ENCODE measurements around the gene NHS. TPM values are rescaled to one million over a fixed set of nuclear protein-coding genes. Genes with fewer than 3 reads are reported as not detected.

NHS gene
- total and polyA plus RNA-seq, 4 experiments from 2014 or later, result 0.09 to 0.67 TPM; not detected in 2

GRCh38 chrX:17750436-17750835, 375.4 kb downstream of the NHS start:
- Histone ChIP-seq H3K36me3 (ENCODE audit: insufficient read depth, low read length) (peaks cover 6% of the 10 kb centered on the region), H3K27ac (ENCODE audit: low read depth, low read length) (no peak overlapping the region), H3K27me3 (ENCODE audit: insufficient read depth, low read length) (no peaks in the 10 kb centered on the region), H3K4me3 (ENCODE audit: low read length in 2 of 2) (no peak overlapping the region), H3K4me1 (ENCODE audit: insufficient read depth, low read length) (no peaks in the 10 kb centered on the region), H3K9me3 (ENCODE audit: control insufficient read depth in 1 of 2, low read length in 2 of 2) (no peaks in the 10 kb centered on the region)
- H3K27ac Mint-ChIP-seq, result no peak overlapping the region
- peaks cover 0 to 5% of the 10 kb centered on the region in 2 donors for H3K36me3 Mint-ChIP-seq
- no peaks in the 10 kb centered on the region for H3K9me3 Mint-ChIP-seq
- H3K4me3 Mint-ChIP-seq, result no peak overlapping the region
- H3K27me3 Mint-ChIP-seq, result no peaks in the 10 kb centered on the region
- ChIA-PET CTCF (ENCODE audit: partially characterized antibody) (no interaction called here), POLR2A (ENCODE audit: partially characterized antibody) (no interaction called here)
- no peaks in the 10 kb centered on the region for H3K4me1 Mint-ChIP-seq
- DNase-seq, result no peak
- intact Hi-C loops (cut with micrococcal nuclease), result no loop called here

GRCh38 chrX:17758382-17758781, 383.4 kb downstream of the NHS start:
- H3K9me3 ChIP-seq (ENCODE audit: control insufficient read depth in 1 of 2, low read length in 2 of 2), result no peaks in the 10 kb centered on the region
- no peaks in the 10 kb centered on the region for H3K27me3 Mint-ChIP-seq
- H3K4me1 Mint-ChIP-seq, result peaks cover 4 to 5% (median 4%) of the 10 kb centered on the region in 4 donors
- H3K4me3 Mint-ChIP-seq, result no peak overlapping the region
- H3K27ac Mint-ChIP-seq, result no peak overlapping the region
- ChIA-PET POLR2A (ENCODE audit: partially characterized antibody) (no interaction called here), CTCF (ENCODE audit: partially characterized antibody) (no interaction called here)
- no peak overlapping the region for H3K27ac ChIP-seq (ENCODE audit: low read depth, low read length)
- DNase-seq, result no peak
- no peaks in the 10 kb centered on the region for H3K27me3 ChIP-seq (ENCODE audit: insufficient read depth, low read length)
- no peak overlapping the region for H3K4me3 ChIP-seq (ENCODE audit: low read length in 2 of 2)
- no peaks in the 10 kb centered on the region for H3K36me3 Mint-ChIP-seq
- no peaks in the 10 kb centered on the region for H3K4me1 ChIP-seq (ENCODE audit: insufficient read depth, low read length)
- H3K9me3 Mint-ChIP-seq, result peaks cover 0 to 2% (median 0%) of the 10 kb centered on the region in 8 donors
- intact Hi-C loops (cut with micrococcal nuclease), result no loop called here
- no peaks in the 10 kb centered on the region for H3K36me3 ChIP-seq (ENCODE audit: insufficient read depth, low read length)

DNA sequence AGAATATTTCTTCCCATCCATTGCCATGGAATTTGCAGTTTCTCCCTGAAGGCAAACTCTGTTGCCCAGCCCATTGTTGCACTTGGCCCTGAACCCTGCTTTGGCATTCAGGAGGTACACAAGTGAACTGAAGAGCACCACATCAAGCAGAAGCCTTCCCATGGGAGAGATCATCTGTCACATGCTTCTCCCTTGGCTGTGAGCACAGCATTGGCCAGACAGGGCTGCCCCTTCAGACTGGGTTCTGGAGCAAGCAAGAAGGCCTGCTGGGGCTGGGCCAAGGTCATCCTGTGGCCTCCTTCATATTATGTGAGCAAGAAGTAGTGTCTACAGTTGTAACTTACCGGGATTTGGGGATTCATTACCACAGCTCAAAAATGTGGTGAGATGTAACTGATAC, 385.0 kb downstream of the NHS start:
- Mint-ChIP-seq H3K9me3 (peaks cover 0 to 2% (median 0%) of the 10 kb centered on the region in 8 donors), H3K4me3 (no peak overlapping the region), H3K4me1 (peaks cover 4 to 5% (median 4%) of the 10 kb centered on the region in 4 donors), H3K36me3 (no peaks in the 10 kb centered on the region), H3K27ac (no peak overlapping the region), H3K27me3 (no peaks in the 10 kb centered on the region)
- no peaks in the 10 kb centered on the region for H3K27me3 ChIP-seq (ENCODE audit: insufficient read depth, low read length)
- ChIA-PET POLR2A (ENCODE audit: partially characterized antibody) (no interaction called here), CTCF (ENCODE audit: partially characterized antibody) (no interaction called here)
- H3K4me1 ChIP-seq (ENCODE audit: insufficient read depth, low read length), result no peaks in the 10 kb centered on the region
- no peaks in the 10 kb centered on the region for H3K36me3 ChIP-seq (ENCODE audit: insufficient read depth, low read length)
- DNase-seq, result no peak
- intact Hi-C loops (cut with micrococcal nuclease), result no loop called here
- no peaks in the 10 kb centered on the region for H3K9me3 ChIP-seq (ENCODE audit: control insufficient read depth in 1 of 2, low read length in 2 of 2)
- H3K27ac ChIP-seq (ENCODE audit: low read depth, low read length), result no peak overlapping the region
- H3K4me3 ChIP-seq (ENCODE audit: low read length in 2 of 2), result no peak overlapping the region

- POLR2A ChIA-PET (ENCODE audit: partially characterized antibody), result no interaction called here
- DNase-seq, result no peak
- Mint-ChIP-seq H3K27me3 (no peaks in the 10 kb centered on the region), H3K9me3 (no peaks in the 10 kb centered on the region), H3K27ac (no peak overlapping the region), H3K4me3 (no peak overlapping the region), H3K4me1 (no peaks in the 10 kb centered on the region), H3K36me3 (no peaks in the 10 kb centered on the region)
- H3K36me3 ChIP-seq (ENCODE audit: insufficient read depth, low read length), result no peaks in the 10 kb centered on the region
- CTCF ChIA-PET (ENCODE audit: partially characterized antibody), result no interaction called here
- H3K4me1 ChIP-seq (ENCODE audit: insufficient read depth, low read length), result peaks cover 40% of the 10 kb centered on the region
- H3K4me3 ChIP-seq (ENCODE audit: low read length in 2 of 2), result no peak overlapping the region
- no peak overlapping the region for H3K27ac ChIP-seq (ENCODE audit: low read depth, low read length)
- no peaks in the 10 kb centered on the region for H3K9me3 ChIP-seq (ENCODE audit: control insufficient read depth in 1 of 2, low read length in 2 of 2)
- intact Hi-C loops (cut with micrococcal nuclease), result no loop called here
- H3K27me3 ChIP-seq (ENCODE audit: insufficient read depth, low read length), result no peaks in the 10 kb centered on the region
Measured at GRCh38 chrX:17767734-17768133, 392.7 kb downstream of the NHS start.

DNA sequence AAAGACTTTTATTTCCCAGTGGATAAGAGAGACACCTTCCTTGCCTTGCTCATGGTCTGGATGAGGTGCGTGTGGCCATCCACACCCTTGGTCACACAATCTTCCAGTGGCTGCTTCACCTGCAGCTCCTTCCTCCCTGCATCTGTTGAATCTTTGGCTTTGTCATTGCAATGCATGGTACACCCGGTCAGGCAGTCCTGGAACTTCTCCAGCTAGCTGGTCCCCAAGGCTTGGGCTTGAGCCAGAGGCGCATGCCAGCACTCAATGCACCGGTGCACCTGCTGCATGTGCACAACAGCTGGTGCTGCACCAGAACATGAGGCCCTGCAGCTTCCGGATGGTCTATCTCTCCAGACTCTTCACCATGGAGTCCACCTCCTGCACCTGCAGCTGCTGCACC, 394.0 kb downstream of the NHS start:
- Histone ChIP-seq H3K4me3 (ENCODE audit: low read length in 2 of 2) (no peak overlapping the region), H3K27ac (ENCODE audit: low read depth, low read length) (no peak overlapping the region), H3K4me1 (ENCODE audit: insufficient read depth, low read length) (peaks cover 53% of the 10 kb centered on the region), H3K36me3 (ENCODE audit: insufficient read depth, low read length) (no peaks in the 10 kb centered on the region), H3K27me3 (ENCODE audit: insufficient read depth, low read length) (no peaks in the 10 kb centered on the region), H3K9me3 (ENCODE audit: control insufficient read depth in 1 of 2, low read length in 2 of 2) (no peaks in the 10 kb centered on the region)
- Mint-ChIP-seq H3K27me3 (no peaks in the 10 kb centered on the region), H3K27ac (no peak overlapping the region), H3K4me1 (no peaks in the 10 kb centered on the region), H3K4me3 (no peak overlapping the region), H3K9me3 (no peaks in the 10 kb centered on the region), H3K36me3 (no peaks in the 10 kb centered on the region)
- intact Hi-C loops (cut with micrococcal nuclease), result no loop called here
- DNase-seq, result no peak
- CTCF ChIA-PET (ENCODE audit: partially characterized antibody), result no interaction called here
- POLR2A ChIA-PET (ENCODE audit: partially characterized antibody), result no interaction called here

- H3K4me1 Mint-ChIP-seq, result no peaks in the 10 kb centered on the region
- H3K4me3 ChIP-seq (ENCODE audit: low read length in 2 of 2), result no peak overlapping the region
- no peaks in the 10 kb centered on the region for H3K36me3 Mint-ChIP-seq
- intact Hi-C loops (cut with micrococcal nuclease), result no loop called here
- no peaks in the 10 kb centered on the region for H3K27me3 Mint-ChIP-seq
- no peak overlapping the region for H3K27ac Mint-ChIP-seq
- no peaks in the 10 kb centered on the region for H3K27me3 ChIP-seq (ENCODE audit: insufficient read depth, low read length)
- H3K9me3 ChIP-seq (ENCODE audit: control insufficient read depth in 1 of 2, low read length in 2 of 2), result no peaks in the 10 kb centered on the region
- CTCF ChIA-PET (ENCODE audit: partially characterized antibody), result no interaction called here
- H3K27ac ChIP-seq (ENCODE audit: low read depth, low read length), result no peak overlapping the region
- H3K4me1 ChIP-seq (ENCODE audit: insufficient read depth, low read length), result peaks cover 59% of the 10 kb centered on the region
- POLR2A ChIA-PET (ENCODE audit: partially characterized antibody), result no interaction called here
- H3K4me3 Mint-ChIP-seq, result no peak overlapping the region
- no peaks in the 10 kb centered on the region for H3K9me3 Mint-ChIP-seq
- peak in 2 of 5 donors; percentile 11 to 12 for DNase-seq
- no peaks in the 10 kb centered on the region for H3K36me3 ChIP-seq (ENCODE audit: insufficient read depth, low read length)
Measured at GRCh38 chrX:17769701-17770269, 394.8 kb downstream of the NHS start.

GRCh38 chrX:17773221-17773876, 398.3 kb downstream of the NHS start:
- Histone ChIP-seq H3K9me3 (ENCODE audit: control insufficient read depth in 1 of 2, low read length in 2 of 2) (no peaks in the 10 kb centered on the region), H3K27ac (ENCODE audit: low read depth, low read length) (no peak overlapping the region), H3K4me3 (ENCODE audit: low read length in 2 of 2) (no peak overlapping the region), H3K36me3 (ENCODE audit: insufficient read depth, low read length) (no peaks in the 10 kb centered on the region), H3K4me1 (ENCODE audit: insufficient read depth, low read length) (peaks cover 59% of the 10 kb centered on the region), H3K27me3 (ENCODE audit: insufficient read depth, low read length) (no peaks in the 10 kb centered on the region)
- peaks cover 0 to 3% (median 0%) of the 10 kb centered on the region in 8 donors for H3K9me3 Mint-ChIP-seq
- peak in 1 of 5 donors; percentile 7 for DNase-seq
- no peaks in the 10 kb centered on the region for H3K27me3 Mint-ChIP-seq
- no peak overlapping the region for H3K27ac Mint-ChIP-seq
- intact Hi-C loops (cut with micrococcal nuclease), result no loop called here
- no peaks in the 10 kb centered on the region for H3K36me3 Mint-ChIP-seq
- ChIA-PET POLR2A (ENCODE audit: partially characterized antibody) (no interaction called here), CTCF (ENCODE audit: partially characterized antibody) (no interaction called here)
- H3K4me3 Mint-ChIP-seq, result no peak overlapping the region
- peaks cover 0 to 2% (median 0%) of the 10 kb centered on the region in 4 donors for H3K4me1 Mint-ChIP-seq

Measured in CD4-positive, alpha-beta memory T cell (primary cell).